ENCODE measurements around the gene POLE4. TPM values are rescaled to one million over a fixed set of nuclear protein-coding genes. Genes with fewer than 3 reads are reported as not detected.
A peak's percentile ranks its signal among the peaks of the same experiment; 100 is the strongest.

POLE4 gene
- 10 to 100 TPM; 22.0 to 35.9 (median 28.7) TPM for total RNA-seq

GRCh38 chr2:74958274-74959105 is at the start of gene POLE4:
Gene POLE4 (plus strand): TSS chr2:74958643. CDS start chr2:74958680, 37 bp downstream.
- intact Hi-C loops (cut with DNase I): no loop called here

DNA sequence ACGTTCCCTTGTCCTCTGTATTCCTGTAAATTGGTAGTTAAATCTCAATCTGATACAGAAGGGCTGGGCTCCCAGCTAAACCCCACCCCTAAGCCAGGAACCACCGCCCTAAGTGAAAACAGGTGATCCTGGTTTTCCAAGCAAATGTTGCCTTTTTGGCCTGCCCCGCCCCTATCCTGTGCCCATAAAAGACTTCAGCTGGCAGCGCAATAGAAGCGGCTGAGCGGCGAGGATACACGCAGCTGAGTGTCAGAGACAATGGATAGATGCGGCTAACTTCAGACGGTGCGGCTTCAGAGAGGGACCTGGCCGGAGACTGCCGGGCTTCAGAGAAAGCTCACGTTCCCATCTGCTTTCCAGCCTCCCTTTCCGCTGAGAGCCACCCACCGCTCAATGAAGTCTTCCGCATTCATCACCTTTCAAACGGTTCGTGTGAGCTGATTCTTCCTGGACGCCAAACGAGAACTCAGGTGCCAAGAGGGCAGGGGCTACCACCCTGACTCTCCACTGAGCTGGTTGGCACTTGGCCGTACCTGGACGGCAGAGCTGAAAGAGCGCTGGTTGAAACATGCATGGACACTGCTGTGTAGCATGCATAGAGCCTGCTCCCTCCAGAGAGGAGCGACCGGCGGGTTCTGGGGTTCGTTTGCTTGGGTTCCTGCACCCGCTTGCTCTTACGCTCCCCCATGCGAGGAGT is 49.5 kb upstream of the POLE4 start:
- no peaks in the 10 kb centered on the region for H3K9me3 ChIP-seq
- TF ChIP-seq EP300 (IDR thresholded peaks at IDR 0.05) (no peak), POLR2AphosphoS5 (IDR thresholded peaks at IDR 0.05) (no peak), POLR2A (IDR thresholded peaks at IDR 0.05; ENCODE audit: low read depth) (no peak)
- TF ChIP-seq, protein P1, sequence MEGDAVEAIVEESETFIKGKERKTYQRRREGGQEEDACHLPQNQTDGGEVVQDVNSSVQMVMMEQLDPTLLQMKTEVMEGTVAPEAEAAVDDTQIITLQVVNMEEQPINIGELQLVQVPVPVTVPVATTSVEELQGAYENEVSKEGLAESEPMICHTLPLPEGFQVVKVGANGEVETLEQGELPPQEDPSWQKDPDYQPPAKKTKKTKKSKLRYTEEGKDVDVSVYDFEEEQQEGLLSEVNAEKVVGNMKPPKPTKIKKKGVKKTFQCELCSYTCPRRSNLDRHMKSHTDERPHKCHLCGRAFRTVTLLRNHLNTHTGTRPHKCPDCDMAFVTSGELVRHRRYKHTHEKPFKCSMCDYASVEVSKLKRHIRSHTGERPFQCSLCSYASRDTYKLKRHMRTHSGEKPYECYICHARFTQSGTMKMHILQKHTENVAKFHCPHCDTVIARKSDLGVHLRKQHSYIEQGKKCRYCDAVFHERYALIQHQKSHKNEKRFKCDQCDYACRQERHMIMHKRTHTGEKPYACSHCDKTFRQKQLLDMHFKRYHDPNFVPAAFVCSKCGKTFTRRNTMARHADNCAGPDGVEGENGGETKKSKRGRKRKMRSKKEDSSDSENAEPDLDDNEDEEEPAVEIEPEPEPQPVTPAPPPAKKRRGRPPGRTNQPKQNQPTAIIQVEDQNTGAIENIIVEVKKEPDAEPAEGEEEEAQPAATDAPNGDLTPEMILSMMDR (IDR thresholded peaks at IDR 0.05): no peak
- no peak for DNase-seq (ENCODE audit: extremely low spot score)
- no peaks in the 10 kb centered on the region for H3K36me3 ChIP-seq
- intact Hi-C loops (cut with DNase I): no loop called here
- no peak overlapping the region for H3K4me3 ChIP-seq
- peaks cover 0 to 50% (median 0%) of the 10 kb centered on the region in 4 donors for H3K27me3 ChIP-seq
- WGBS: 54% methylated on average over 15 of the region's 31 CpGs
- no peak overlapping the region for H3K27ac ChIP-seq (replicated peaks in 1 of 4)
- H3K4me1 ChIP-seq: peaks cover 0 to 9% (median 3%) of the 10 kb centered on the region in 4 donors

More at GRCh38 chr2:74958274-74959105, at the start of gene POLE4:
- no peaks in the 10 kb centered on the region for H3K27me3 ChIP-seq
- H3K36me3 ChIP-seq: peaks cover 0 to 21% (median 2%) of the 10 kb centered on the region in 4 donors
- peak within 1 kb of the TSS; percentile 68 to 77 (median 73) for H3K4me3 ChIP-seq
- no peaks in the 10 kb centered on the region for H3K9me3 ChIP-seq
- peaks cover 10 to 18% (median 15%) of the 10 kb centered on the region in 4 donors for H3K4me1 ChIP-seq
- H3K27ac ChIP-seq (replicated peaks in 1 of 4): peak within 1 kb of the TSS; percentile 90 to 95 (median 92)
- DNase-seq (ENCODE audit: extremely low spot score): peak; percentile 98
- TF ChIP-seq POLR2A (IDR thresholded peaks at IDR 0.05; ENCODE audit: low read depth): peak; percentile 53
- peak; percentile 68 to 88 for TF ChIP-seq POLR2AphosphoS5 (IDR thresholded peaks at IDR 0.05)
- no peak for TF ChIP-seq EP300 (IDR thresholded peaks at IDR 0.05)
- TF ChIP-seq, protein P1 (IDR thresholded peaks at IDR 0.05): peak in 2 of 3 experiments; percentile 10 to 17
- WGBS: under 1% methylated on average over 18 of the region's 81 CpGs

- intact Hi-C loops (cut with DNase I): no loop called here
- WGBS: 82% methylated on average over 1 of the region's 1 CpG
Measured at GRCh38 chr2:74910245-74910644, 48.2 kb upstream of the POLE4 start.

GRCh38 chr2:74911061-74911460 is 47.4 kb upstream of the POLE4 start:
- WGBS: 67% methylated on average over 4 of the region's 4 CpGs
- Histone ChIP-seq H3K27ac (replicated peaks in 1 of 4) (no peak overlapping the region), H3K36me3 (no peaks in the 10 kb centered on the region), H3K4me3 (no peak overlapping the region), H3K4me1 (peaks cover 0 to 9% (median 3%) of the 10 kb centered on the region in 4 donors), H3K9me3 (no peaks in the 10 kb centered on the region), H3K27me3 (peaks cover 0 to 67% (median 0%) of the 10 kb centered on the region in 4 donors)
- intact Hi-C loops (cut with DNase I): no loop called here
- DNase-seq (ENCODE audit: extremely low spot score): no peak
- TF ChIP-seq EP300 (IDR thresholded peaks at IDR 0.05) (no peak), POLR2A (IDR thresholded peaks at IDR 0.05; ENCODE audit: low read depth) (no peak), POLR2AphosphoS5 (IDR thresholded peaks at IDR 0.05) (no peak)
- TF ChIP-seq, protein P1 (IDR thresholded peaks at IDR 0.05): no peak

More at GRCh38 chr2:74910245-74910644, 48.2 kb upstream of the POLE4 start:
- H3K4me3 ChIP-seq: no peak overlapping the region
- H3K4me1 ChIP-seq: peaks cover 0 to 9% (median 3%) of the 10 kb centered on the region in 4 donors
- no peak for TF ChIP-seq EP300 (IDR thresholded peaks at IDR 0.05)
- TF ChIP-seq, protein P1 (IDR thresholded peaks at IDR 0.05): no peak
- TF ChIP-seq POLR2A (IDR thresholded peaks at IDR 0.05; ENCODE audit: low read depth): no peak
- TF ChIP-seq POLR2AphosphoS5 (IDR thresholded peaks at IDR 0.05): no peak
- H3K9me3 ChIP-seq: no peaks in the 10 kb centered on the region
- no peak for DNase-seq (ENCODE audit: extremely low spot score)
- H3K27me3 ChIP-seq: peaks cover 0 to 59% (median 0%) of the 10 kb centered on the region in 4 donors
- no peak overlapping the region for H3K27ac ChIP-seq (replicated peaks in 1 of 4)
- no peaks in the 10 kb centered on the region for H3K36me3 ChIP-seq
